ENCODE results near the gene OR5B17. TPM values are rescaled to one million over a fixed set of nuclear protein-coding genes. Genes with fewer than 3 reads are reported as not detected.

OR5B17 gene
- total and polyA plus RNA-seq, 4 donors = not detected

DNA sequence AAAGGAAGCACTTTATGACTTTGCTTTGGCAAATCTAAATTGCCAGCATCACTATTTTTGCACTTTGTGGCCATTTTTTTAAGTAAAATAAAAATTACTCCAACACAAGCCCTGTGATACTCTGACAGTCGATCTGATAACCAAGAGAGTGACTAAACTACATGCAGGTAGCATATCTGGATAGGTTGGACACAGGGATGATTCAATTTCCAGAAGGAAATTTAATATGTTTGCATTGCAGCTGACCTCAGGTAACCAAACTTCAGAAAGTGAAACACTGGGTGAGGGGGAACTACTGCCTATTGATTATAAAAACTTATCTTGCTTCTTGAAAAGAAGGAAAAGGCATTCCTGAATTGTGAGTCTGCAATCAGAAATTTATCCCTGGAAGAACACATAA, 33.9 kb upstream of the OR5B17 start:
- H3K36me3 ChIP-seq (ENCODE audit: control insufficient read depth in 4 of 4, insufficient read depth in 3 of 4, low read depth in 1 of 4, low read length in 3 of 4) = no peaks in the 10 kb centered on the region
- no peaks in the 10 kb centered on the region for H3K27me3 ChIP-seq (ENCODE audit: control insufficient read depth in 4 of 4, insufficient read depth in 4 of 4, low read length in 3 of 4)
- 15% methylated on average over 1 of the region's 1 CpG for WGBS
- H3K9me3 ChIP-seq (ENCODE audit: control insufficient read depth in 4 of 4, low read length in 3 of 4) = peaks cover 0 to 5% (median 3%) of the 10 kb centered on the region in 4 donors
- H3K27ac ChIP-seq (ENCODE audit: low read depth in 1 of 2, low read length in 2 of 2) = no peak overlapping the region
- H3K4me3 ChIP-seq (ENCODE audit: low read depth in 1 of 3, low read length in 3 of 3) = no peak overlapping the region
- H3K9ac ChIP-seq (ENCODE audit: low read depth in 1 of 2, low read length in 2 of 2) = no peak overlapping the region
- H3K4me1 ChIP-seq (ENCODE audit: control insufficient read depth in 4 of 4, insufficient read depth in 4 of 4, low read length in 3 of 4) = no peaks in the 10 kb centered on the region
- no peak for DNase-seq (ENCODE audit: low spot score)
- TF ChIP-seq TAF1 (conservative IDR thresholded peaks at IDR 0.05) = no peak
- TF ChIP-seq HNF4G (IDR thresholded peaks at IDR 0.05) = no peak
- TF ChIP-seq, protein P1, sequence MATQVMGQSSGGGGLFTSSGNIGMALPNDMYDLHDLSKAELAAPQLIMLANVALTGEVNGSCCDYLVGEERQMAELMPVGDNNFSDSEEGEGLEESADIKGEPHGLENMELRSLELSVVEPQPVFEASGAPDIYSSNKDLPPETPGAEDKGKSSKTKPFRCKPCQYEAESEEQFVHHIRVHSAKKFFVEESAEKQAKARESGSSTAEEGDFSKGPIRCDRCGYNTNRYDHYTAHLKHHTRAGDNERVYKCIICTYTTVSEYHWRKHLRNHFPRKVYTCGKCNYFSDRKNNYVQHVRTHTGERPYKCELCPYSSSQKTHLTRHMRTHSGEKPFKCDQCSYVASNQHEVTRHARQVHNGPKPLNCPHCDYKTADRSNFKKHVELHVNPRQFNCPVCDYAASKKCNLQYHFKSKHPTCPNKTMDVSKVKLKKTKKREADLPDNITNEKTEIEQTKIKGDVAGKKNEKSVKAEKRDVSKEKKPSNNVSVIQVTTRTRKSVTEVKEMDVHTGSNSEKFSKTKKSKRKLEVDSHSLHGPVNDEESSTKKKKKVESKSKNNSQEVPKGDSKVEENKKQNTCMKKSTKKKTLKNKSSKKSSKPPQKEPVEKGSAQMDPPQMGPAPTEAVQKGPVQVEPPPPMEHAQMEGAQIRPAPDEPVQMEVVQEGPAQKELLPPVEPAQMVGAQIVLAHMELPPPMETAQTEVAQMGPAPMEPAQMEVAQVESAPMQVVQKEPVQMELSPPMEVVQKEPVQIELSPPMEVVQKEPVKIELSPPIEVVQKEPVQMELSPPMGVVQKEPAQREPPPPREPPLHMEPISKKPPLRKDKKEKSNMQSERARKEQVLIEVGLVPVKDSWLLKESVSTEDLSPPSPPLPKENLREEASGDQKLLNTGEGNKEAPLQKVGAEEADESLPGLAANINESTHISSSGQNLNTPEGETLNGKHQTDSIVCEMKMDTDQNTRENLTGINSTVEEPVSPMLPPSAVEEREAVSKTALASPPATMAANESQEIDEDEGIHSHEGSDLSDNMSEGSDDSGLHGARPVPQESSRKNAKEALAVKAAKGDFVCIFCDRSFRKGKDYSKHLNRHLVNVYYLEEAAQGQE (IDR thresholded peaks at IDR 0.05) = no peak
- TF ChIP-seq HNF4A (conservative IDR thresholded peaks at IDR 0.05) = no peak
- no peak for TF ChIP-seq JUND (IDR thresholded peaks at IDR 0.05)
- no peak for TF ChIP-seq GABPA (IDR thresholded peaks at IDR 0.05 in 1 of 2, conservative IDR thresholded peaks at IDR 0.05 in 1 of 2)
- no peak for TF ChIP-seq NR2F2 (IDR thresholded peaks at IDR 0.05)
- TF ChIP-seq FOXA2 (IDR thresholded peaks at IDR 0.05) = no peak
- no peak for TF ChIP-seq RXRA (IDR thresholded peaks at IDR 0.05)
- no peak for TF ChIP-seq SP1 (IDR thresholded peaks at IDR 0.05)
- TF ChIP-seq, protein P2, sequence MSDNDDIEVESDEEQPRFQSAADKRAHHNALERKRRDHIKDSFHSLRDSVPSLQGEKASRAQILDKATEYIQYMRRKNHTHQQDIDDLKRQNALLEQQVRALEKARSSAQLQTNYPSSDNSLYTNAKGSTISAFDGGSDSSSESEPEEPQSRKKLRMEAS (IDR thresholded peaks at IDR 0.05) = no peak
- TF ChIP-seq YY1 (IDR thresholded peaks at IDR 0.05) = no peak
- TF ChIP-seq EGR1 (IDR thresholded peaks at IDR 0.05; ENCODE audit: low read depth in 2 of 2) = no peak
- no peak for TF ChIP-seq RAD21 (IDR thresholded peaks at IDR 0.05)
- TF ChIP-seq, protein P3, sequence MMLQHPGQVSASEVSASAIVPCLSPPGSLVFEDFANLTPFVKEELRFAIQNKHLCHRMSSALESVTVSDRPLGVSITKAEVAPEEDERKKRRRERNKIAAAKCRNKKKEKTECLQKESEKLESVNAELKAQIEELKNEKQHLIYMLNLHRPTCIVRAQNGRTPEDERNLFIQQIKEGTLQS (IDR thresholded peaks at IDR 0.05) = no peak

DNA sequence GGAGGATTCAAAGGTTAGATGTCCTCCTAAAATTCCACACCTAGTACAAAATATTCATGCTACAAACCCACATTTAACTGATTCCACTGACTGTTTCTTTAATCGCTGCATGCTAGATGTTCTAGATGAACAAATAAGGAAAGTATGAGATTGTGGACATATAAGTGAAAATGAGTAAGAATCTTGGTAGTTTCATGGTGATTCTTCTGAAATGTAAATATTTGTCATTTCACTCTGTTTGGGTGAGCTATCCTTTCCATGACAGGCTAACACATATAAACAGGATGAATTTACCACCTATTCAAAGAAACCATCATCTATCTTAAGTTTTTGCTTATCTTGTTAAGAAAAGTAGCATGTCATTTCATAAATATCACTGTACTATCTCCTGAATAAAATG, 33.0 kb upstream of the OR5B17 start:
- WGBS = 83% methylated on average over 1 of the region's 1 CpG
- H3K4me3 ChIP-seq (ENCODE audit: low read depth in 1 of 3, low read length in 3 of 3) = no peak overlapping the region
- DNase-seq (ENCODE audit: low spot score) = no peak
- no peaks in the 10 kb centered on the region for H3K36me3 ChIP-seq (ENCODE audit: control insufficient read depth in 4 of 4, insufficient read depth in 3 of 4, low read depth in 1 of 4, low read length in 3 of 4)
- H3K4me1 ChIP-seq (ENCODE audit: control insufficient read depth in 4 of 4, insufficient read depth in 4 of 4, low read length in 3 of 4) = no peaks in the 10 kb centered on the region
- H3K27ac ChIP-seq (ENCODE audit: low read depth in 1 of 2, low read length in 2 of 2) = no peak overlapping the region
- TF ChIP-seq SP1 (IDR thresholded peaks at IDR 0.05) (no peak), NR2F2 (IDR thresholded peaks at IDR 0.05) (no peak), RXRA (IDR thresholded peaks at IDR 0.05) (no peak)
- TF ChIP-seq, protein P4, sequence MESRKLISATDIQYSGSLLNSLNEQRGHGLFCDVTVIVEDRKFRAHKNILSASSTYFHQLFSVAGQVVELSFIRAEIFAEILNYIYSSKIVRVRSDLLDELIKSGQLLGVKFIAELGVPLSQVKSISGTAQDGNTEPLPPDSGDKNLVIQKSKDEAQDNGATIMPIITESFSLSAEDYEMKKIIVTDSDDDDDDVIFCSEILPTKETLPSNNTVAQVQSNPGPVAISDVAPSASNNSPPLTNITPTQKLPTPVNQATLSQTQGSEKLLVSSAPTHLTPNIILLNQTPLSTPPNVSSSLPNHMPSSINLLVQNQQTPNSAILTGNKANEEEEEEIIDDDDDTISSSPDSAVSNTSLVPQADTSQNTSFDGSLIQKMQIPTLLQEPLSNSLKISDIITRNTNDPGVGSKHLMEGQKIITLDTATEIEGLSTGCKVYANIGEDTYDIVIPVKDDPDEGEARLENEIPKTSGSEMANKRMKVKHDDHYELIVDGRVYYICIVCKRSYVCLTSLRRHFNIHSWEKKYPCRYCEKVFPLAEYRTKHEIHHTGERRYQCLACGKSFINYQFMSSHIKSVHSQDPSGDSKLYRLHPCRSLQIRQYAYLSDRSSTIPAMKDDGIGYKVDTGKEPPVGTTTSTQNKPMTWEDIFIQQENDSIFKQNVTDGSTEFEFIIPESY (IDR thresholded peaks at IDR 0.05) = no peak
- TF ChIP-seq, protein P5, sequence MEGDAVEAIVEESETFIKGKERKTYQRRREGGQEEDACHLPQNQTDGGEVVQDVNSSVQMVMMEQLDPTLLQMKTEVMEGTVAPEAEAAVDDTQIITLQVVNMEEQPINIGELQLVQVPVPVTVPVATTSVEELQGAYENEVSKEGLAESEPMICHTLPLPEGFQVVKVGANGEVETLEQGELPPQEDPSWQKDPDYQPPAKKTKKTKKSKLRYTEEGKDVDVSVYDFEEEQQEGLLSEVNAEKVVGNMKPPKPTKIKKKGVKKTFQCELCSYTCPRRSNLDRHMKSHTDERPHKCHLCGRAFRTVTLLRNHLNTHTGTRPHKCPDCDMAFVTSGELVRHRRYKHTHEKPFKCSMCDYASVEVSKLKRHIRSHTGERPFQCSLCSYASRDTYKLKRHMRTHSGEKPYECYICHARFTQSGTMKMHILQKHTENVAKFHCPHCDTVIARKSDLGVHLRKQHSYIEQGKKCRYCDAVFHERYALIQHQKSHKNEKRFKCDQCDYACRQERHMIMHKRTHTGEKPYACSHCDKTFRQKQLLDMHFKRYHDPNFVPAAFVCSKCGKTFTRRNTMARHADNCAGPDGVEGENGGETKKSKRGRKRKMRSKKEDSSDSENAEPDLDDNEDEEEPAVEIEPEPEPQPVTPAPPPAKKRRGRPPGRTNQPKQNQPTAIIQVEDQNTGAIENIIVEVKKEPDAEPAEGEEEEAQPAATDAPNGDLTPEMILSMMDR (IDR thresholded peaks at IDR 0.05; ENCODE audit: low read depth, low read length, missing input control) = no peak
- TF ChIP-seq, protein P3 (IDR thresholded peaks at IDR 0.05) = no peak
- H3K9ac ChIP-seq (ENCODE audit: low read depth in 1 of 2, low read length in 2 of 2) = no peak overlapping the region
- H3K27me3 ChIP-seq (ENCODE audit: control insufficient read depth in 4 of 4, insufficient read depth in 4 of 4, low read length in 3 of 4) = no peaks in the 10 kb centered on the region
- H3K9me3 ChIP-seq (ENCODE audit: control insufficient read depth in 4 of 4, low read length in 3 of 4) = peaks cover 0 to 5% (median 3%) of the 10 kb centered on the region in 4 donors

Data from liver (tissue), 9 donors.